Measurements from ENCODE around the gene CNGB1.

- peak; percentile 61 for TF ChIP-seq CTCF (conservative IDR thresholded peaks at IDR 0.05; ENCODE audit: low read length)
- no peak for TF ChIP-seq EZH2phosphoT487 (IDR thresholded peaks at IDR 0.05; ENCODE audit: borderline replicate concordance)
These were observed 23.9 kb upstream of the CNGB1 start for GRCh38 chr16:57994778-57995177.

All from Loucy (cell line).